HepG2 (cell line): ENCODE data around the gene DDI2. TPM values are rescaled to one million over a fixed set of nuclear protein-coding genes. Genes with fewer than 3 reads are reported as not detected.
A peak's percentile ranks its signal among the peaks of the same experiment; 100 is the strongest.

Experiments used
- ARID5B ChIP-seq: IDR thresholded peaks from 2 replicates; pipeline ENCODE4 v1.4.0; 2020; ENCODE audit warnings: mild to moderate bottlenecking, missing genetic modification reagents
- BHLHE40 ChIP-seq: IDR thresholded peaks from 2 replicates; pipeline ENCODE4 v1.6.1; 2011; ENCODE audit warnings: low read length, improper control_type of control experiment
- CBX5 ChIP-seq: sonication (generic); formaldehyde crosslinking; IDR thresholded peaks from 2 replicates; pipeline ENCODE4 v1.4.0; 2020; ENCODE audit warnings: missing genetic modification reagents, borderline replicate concordance
- FOSL1 ChIP-seq: sonication (generic); formaldehyde crosslinking; IDR thresholded peaks from 2 replicates; pipeline ENCODE4 v1.9.0; 2021; ENCODE audit warnings: missing genetic modification reagents, borderline replicate concordance
- HHEX ChIP-seq: IDR thresholded peaks from 2 replicates; pipeline ENCODE4 v1.6.1; 2016; ENCODE audit warnings: control low read depth
- HOXA9 ChIP-seq: sonication (generic); formaldehyde crosslinking; IDR thresholded peaks from 2 replicates; pipeline ENCODE4 v1.8.1; 2022; ENCODE audit warnings: missing genetic modification reagents, mild to moderate bottlenecking, moderate library complexity, borderline replicate concordance
- NRL ChIP-seq: sonication (generic); formaldehyde crosslinking; IDR thresholded peaks from 2 replicates; pipeline ENCODE4 v1.5.0; 2020; ENCODE audit warnings: missing genetic modification reagents, mild to moderate bottlenecking, moderate library complexity, borderline replicate concordance
- PRDM15 ChIP-seq: sonication (generic); formaldehyde crosslinking; IDR thresholded peaks from 2 replicates; pipeline ENCODE4 v1.4.0; 2020; ENCODE audit warnings: missing genetic modification reagents
- SIX1 ChIP-seq: sonication (generic); formaldehyde crosslinking; IDR thresholded peaks from 2 replicates; pipeline ENCODE4 v1.4.0; 2020; ENCODE audit warnings: missing genetic modification reagents, borderline replicate concordance
- SKI ChIP-seq: fragments of 450-650 bp; IDR thresholded peaks from one replicate; pipeline ENCODE4 v1.6.1; 2018; ENCODE audit warnings: mild to moderate bottlenecking; ENCODE audit not compliant: partially characterized antibody
- TEAD2 ChIP-seq: sonication (generic); formaldehyde crosslinking; IDR thresholded peaks from 2 replicates; pipeline ENCODE4 v1.9.0; 2021; ENCODE audit warnings: missing genetic modification reagents
- USF2 ChIP-seq, 2 experiments: sonication (generic) in 1 of 2; formaldehyde crosslinking in 1 of 2; IDR thresholded peaks; 2 replicates each; pipeline versions ENCODE4 v1.5.1 to v1.6.1; 2011 to 2020; ENCODE audit warnings: borderline replicate concordance in 1 of 2, low read depth in 1 of 2, low read length in 1 of 2, mild to moderate bottlenecking in 1 of 2, missing genetic modification reagents in 1 of 2, moderate library complexity in 1 of 2
- ZBTB46 ChIP-seq: sonication (generic); formaldehyde crosslinking; IDR thresholded peaks from 2 replicates; pipeline ENCODE4 v1.4.0; 2020; ENCODE audit warnings: mild to moderate bottlenecking, missing genetic modification reagents, borderline replicate concordance
- ZFX ChIP-seq: sonication (generic); formaldehyde crosslinking; IDR thresholded peaks from 2 replicates; pipeline ENCODE4 v1.4.0; 2020; ENCODE audit warnings: mild to moderate bottlenecking, low read depth, missing genetic modification reagents, moderate library complexity
- ZNF10 ChIP-seq: sonication (generic); formaldehyde crosslinking; IDR thresholded peaks from 2 replicates; pipeline ENCODE4 v1.4.0; 2020; ENCODE audit warnings: mild to moderate bottlenecking, low read depth, missing genetic modification reagents, borderline replicate concordance
- ZNF569 ChIP-seq: sonication (generic); formaldehyde crosslinking; IDR thresholded peaks from 2 replicates; pipeline ENCODE4 v1.5.0; 2020; ENCODE audit warnings: mild to moderate bottlenecking, missing genetic modification reagents, moderate library complexity, borderline replicate concordance
- ZNF709 ChIP-seq: sonication (generic); formaldehyde crosslinking; IDR thresholded peaks from 2 replicates; pipeline ENCODE4 v1.5.0; 2020; ENCODE audit warnings: mild to moderate bottlenecking, missing genetic modification reagents
- ZNF746 ChIP-seq: sonication (generic); formaldehyde crosslinking; IDR thresholded peaks from 2 replicates; pipeline ENCODE4 v1.8.0; 2022; ENCODE audit warnings: mild to moderate bottlenecking, missing genetic modification reagents
- polyA plus RNA-seq, 8 experiments: library from polyadenylated mRNA; depleted of rRNA in 3 of 8; stranded (reverse) in 7 of 8; unstranded in 1 of 8; fragments of >200 nt; fragmentation: Illumina TruSeq in 4 of 8; extraction: Trizol in 4 of 8; gene quantifications; 2 replicates each; pipeline versions ENCODE4 v1.2.1 to v1.2.3, GENCODE V29; 2011 to 2016; ENCODE audit warnings: low read depth in 4 of 8, missing spikeins in 1 of 8, mixed read lengths in 1 of 8; ENCODE audit not compliant: insufficient read depth in 1 of 8
- total RNA-seq, 5 experiments: library from RNA; depleted of rRNA; stranded (reverse); fragments of >200 nt; fragmentation: Illumina TruSeq; extraction: Trizol; gene quantifications; 2 replicates each; pipeline ENCODE4 v1.2.3, GENCODE V29; 2016; ENCODE audit warnings: low read depth in 1 of 5

Gene DDI2
- total and polyA plus RNA-seq, 2 of the 13 experiments (the other 11 are each of a cell fraction or from before 2014, with no cell fraction given) = 8.5 to 25.7 TPM

GRCh38 chr1:15610167-15610566 lies 7.1 kb upstream of the DDI2 start (continued):
- no peak for TF ChIP-seq USF2 (IDR thresholded peaks at IDR 0.05; ENCODE audit: low read depth, low read length)
- TF ChIP-seq USF2 (CRISPR knock-in tag; IDR thresholded peaks at IDR 0.05; ENCODE audit: borderline replicate concordance) = no peak
- no peak for TF ChIP-seq ZFX (CRISPR knock-in tag)
- no peak for TF ChIP-seq HOXA9 (CRISPR knock-in tag)
- no peak for TF ChIP-seq NRL (CRISPR knock-in tag)
- TF ChIP-seq TEAD2 = no peak
- TF ChIP-seq ARID5B = peak; percentile 93
- TF ChIP-seq ZNF569 (CRISPR knock-in tag) = no peak
- TF ChIP-seq SIX1 = no peak
- TF ChIP-seq ZNF746 (CRISPR knock-in tag) = no peak; the same call in 1 of the 2 replicates
- TF ChIP-seq ZNF10 = no peak
- peak; percentile 45; the same call in 1 of the 2 replicates for TF ChIP-seq BHLHE40
- no peak for TF ChIP-seq ZNF709
- peak; percentile 47 for TF ChIP-seq SKI
- TF ChIP-seq ZBTB46 (CRISPR knock-in tag) = no peak
- peak; percentile 87 for TF ChIP-seq HHEX (CRISPR knock-in tag)
- no peak for TF ChIP-seq PRDM15 (CRISPR knock-in tag)
- TF ChIP-seq FOSL1 = no peak
- TF ChIP-seq CBX5 (CRISPR knock-in tag) = no peak
